ENCODE measurements around the gene LSAMP.

Gene LSAMP

DNA sequence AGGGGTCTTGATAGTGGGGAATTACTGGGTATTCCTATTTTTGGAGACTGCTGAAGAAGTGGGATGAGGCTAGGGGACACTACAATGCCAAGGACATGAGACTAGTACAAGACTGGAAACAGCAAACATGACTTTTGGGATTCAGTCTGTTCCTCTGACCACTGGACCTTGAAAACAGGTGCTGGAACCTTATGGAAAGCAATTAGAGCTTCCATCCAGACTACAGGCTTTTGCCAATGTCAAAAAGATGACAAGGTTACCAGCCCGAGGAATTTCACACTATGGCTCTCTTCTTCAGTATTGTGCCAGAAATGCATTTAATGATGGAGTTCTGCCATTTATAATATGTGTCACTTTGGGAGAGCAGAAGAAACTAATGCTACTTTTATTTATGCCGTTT is 539.4 kb downstream of the LSAMP start:
- Histone ChIP-seq H3K36me3 (ENCODE audit: low read depth) (no peaks in the 10 kb centered on the region), H3K4me1 (ENCODE audit: insufficient read depth, poor library complexity, severe bottlenecking) (no peaks in the 10 kb centered on the region), H3K27me3 (ENCODE audit: insufficient read depth, poor library complexity, severe bottlenecking) (peaks cover 3% of the 10 kb centered on the region), H3K27ac (ENCODE audit: poor library complexity, severe bottlenecking) (no peak overlapping the region), H3K9me3 (ENCODE audit: severe bottlenecking) (no peaks in the 10 kb centered on the region), H3K4me3 (ENCODE audit: severe bottlenecking) (no peak overlapping the region)
- no peak for DNase-seq (ENCODE audit: low spot score)
- TF ChIP-seq, protein P1, sequence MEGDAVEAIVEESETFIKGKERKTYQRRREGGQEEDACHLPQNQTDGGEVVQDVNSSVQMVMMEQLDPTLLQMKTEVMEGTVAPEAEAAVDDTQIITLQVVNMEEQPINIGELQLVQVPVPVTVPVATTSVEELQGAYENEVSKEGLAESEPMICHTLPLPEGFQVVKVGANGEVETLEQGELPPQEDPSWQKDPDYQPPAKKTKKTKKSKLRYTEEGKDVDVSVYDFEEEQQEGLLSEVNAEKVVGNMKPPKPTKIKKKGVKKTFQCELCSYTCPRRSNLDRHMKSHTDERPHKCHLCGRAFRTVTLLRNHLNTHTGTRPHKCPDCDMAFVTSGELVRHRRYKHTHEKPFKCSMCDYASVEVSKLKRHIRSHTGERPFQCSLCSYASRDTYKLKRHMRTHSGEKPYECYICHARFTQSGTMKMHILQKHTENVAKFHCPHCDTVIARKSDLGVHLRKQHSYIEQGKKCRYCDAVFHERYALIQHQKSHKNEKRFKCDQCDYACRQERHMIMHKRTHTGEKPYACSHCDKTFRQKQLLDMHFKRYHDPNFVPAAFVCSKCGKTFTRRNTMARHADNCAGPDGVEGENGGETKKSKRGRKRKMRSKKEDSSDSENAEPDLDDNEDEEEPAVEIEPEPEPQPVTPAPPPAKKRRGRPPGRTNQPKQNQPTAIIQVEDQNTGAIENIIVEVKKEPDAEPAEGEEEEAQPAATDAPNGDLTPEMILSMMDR (IDR thresholded peaks at IDR 0.05; ENCODE audit: poor library complexity, severe bottlenecking) = no peak
- ATAC-seq (ENCODE audit: low read depth) = no peak

DNA sequence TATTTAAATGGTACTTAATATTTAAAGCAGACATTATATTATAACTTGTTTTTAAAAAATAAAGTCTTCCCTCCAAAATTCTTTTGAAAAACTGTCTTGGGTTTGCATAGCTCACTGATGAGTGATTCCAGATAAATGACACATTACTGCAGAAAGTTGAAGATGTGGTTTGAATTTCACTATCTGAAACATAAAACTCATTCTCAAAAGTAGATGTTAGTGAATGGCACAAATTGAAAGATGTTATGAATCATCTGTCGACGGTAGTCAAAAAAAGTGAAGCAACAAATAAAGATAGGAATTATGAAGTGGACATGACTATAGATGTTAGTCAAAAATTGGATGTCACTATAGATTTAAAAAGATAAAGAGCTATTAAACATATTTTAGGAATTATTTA is 541.4 kb downstream of the LSAMP start:
- peaks cover 3% of the 10 kb centered on the region for H3K27me3 ChIP-seq (ENCODE audit: insufficient read depth, poor library complexity, severe bottlenecking)
- TF ChIP-seq, protein P1 (IDR thresholded peaks at IDR 0.05; ENCODE audit: poor library complexity, severe bottlenecking) = no peak
- no peak overlapping the region for H3K4me3 ChIP-seq (ENCODE audit: severe bottlenecking)
- H3K27ac ChIP-seq (ENCODE audit: poor library complexity, severe bottlenecking) = no peak overlapping the region
- no peaks in the 10 kb centered on the region for H3K9me3 ChIP-seq (ENCODE audit: severe bottlenecking)
- H3K36me3 ChIP-seq (ENCODE audit: low read depth) = no peaks in the 10 kb centered on the region
- ATAC-seq (ENCODE audit: low read depth) (no peak; the same call in 2 of the 3 replicates), DNase-seq (ENCODE audit: low spot score) (no peak)
- H3K4me1 ChIP-seq (ENCODE audit: insufficient read depth, poor library complexity, severe bottlenecking) = no peaks in the 10 kb centered on the region

DNA sequence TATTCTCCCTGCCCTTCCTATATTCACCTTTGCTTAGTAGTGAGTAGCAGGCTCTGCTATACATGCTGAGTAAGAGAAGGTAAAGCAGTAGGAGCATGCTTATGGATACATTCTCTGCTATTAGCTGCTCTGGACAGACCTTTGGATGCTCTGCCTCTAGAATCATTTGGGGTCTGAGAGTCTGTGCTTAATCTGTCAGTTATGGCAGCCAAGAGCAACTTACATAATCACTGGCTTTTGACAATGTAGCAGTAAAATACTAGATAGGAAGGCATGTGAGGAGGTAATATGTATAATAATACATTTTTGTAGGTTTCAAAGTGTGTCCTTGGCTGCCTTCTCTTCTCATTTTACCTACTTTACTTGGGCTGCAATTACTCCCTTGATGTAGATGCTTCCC is 544.3 kb downstream of the LSAMP start:
- Histone ChIP-seq H3K36me3 (ENCODE audit: low read depth) (no peaks in the 10 kb centered on the region), H3K27me3 (ENCODE audit: insufficient read depth, poor library complexity, severe bottlenecking) (peaks cover 3% of the 10 kb centered on the region), H3K4me1 (ENCODE audit: insufficient read depth, poor library complexity, severe bottlenecking) (no peaks in the 10 kb centered on the region), H3K4me3 (ENCODE audit: severe bottlenecking) (no peak overlapping the region), H3K27ac (ENCODE audit: poor library complexity, severe bottlenecking) (no peak overlapping the region), H3K9me3 (ENCODE audit: severe bottlenecking) (no peaks in the 10 kb centered on the region)
- TF ChIP-seq, protein P1 (IDR thresholded peaks at IDR 0.05; ENCODE audit: poor library complexity, severe bottlenecking) = no peak
- no peak for DNase-seq (ENCODE audit: low spot score)
- no peak for ATAC-seq (ENCODE audit: low read depth)

DNA sequence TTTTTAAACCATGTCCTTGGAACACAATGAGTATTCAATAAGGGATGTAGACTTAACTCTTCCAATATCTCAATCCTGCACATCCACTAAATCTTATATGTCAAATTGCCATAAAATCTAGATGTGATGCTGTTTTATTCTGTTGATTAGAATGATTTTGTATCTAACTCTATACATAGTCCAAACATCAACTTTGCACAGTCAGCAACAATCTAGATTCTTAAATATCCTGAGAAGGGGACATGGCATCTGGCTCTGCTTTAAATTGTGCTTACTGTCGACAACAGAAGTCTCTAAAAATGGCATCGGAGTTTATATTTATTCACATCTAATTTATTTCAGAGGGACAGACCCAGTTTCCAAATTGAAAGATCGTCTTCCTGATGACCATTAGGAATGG is 545.8 kb downstream of the LSAMP start:
- Histone ChIP-seq H3K9me3 (ENCODE audit: severe bottlenecking) (no peaks in the 10 kb centered on the region), H3K4me3 (ENCODE audit: severe bottlenecking) (no peak overlapping the region), H3K4me1 (ENCODE audit: insufficient read depth, poor library complexity, severe bottlenecking) (no peaks in the 10 kb centered on the region), H3K36me3 (ENCODE audit: low read depth) (no peaks in the 10 kb centered on the region), H3K27me3 (ENCODE audit: insufficient read depth, poor library complexity, severe bottlenecking) (peaks cover 3% of the 10 kb centered on the region), H3K27ac (ENCODE audit: poor library complexity, severe bottlenecking) (no peak overlapping the region)
- ATAC-seq (ENCODE audit: low read depth) (no peak), DNase-seq (ENCODE audit: low spot score) (no peak)
- TF ChIP-seq, protein P1 (IDR thresholded peaks at IDR 0.05; ENCODE audit: poor library complexity, severe bottlenecking) = no peak

DNA sequence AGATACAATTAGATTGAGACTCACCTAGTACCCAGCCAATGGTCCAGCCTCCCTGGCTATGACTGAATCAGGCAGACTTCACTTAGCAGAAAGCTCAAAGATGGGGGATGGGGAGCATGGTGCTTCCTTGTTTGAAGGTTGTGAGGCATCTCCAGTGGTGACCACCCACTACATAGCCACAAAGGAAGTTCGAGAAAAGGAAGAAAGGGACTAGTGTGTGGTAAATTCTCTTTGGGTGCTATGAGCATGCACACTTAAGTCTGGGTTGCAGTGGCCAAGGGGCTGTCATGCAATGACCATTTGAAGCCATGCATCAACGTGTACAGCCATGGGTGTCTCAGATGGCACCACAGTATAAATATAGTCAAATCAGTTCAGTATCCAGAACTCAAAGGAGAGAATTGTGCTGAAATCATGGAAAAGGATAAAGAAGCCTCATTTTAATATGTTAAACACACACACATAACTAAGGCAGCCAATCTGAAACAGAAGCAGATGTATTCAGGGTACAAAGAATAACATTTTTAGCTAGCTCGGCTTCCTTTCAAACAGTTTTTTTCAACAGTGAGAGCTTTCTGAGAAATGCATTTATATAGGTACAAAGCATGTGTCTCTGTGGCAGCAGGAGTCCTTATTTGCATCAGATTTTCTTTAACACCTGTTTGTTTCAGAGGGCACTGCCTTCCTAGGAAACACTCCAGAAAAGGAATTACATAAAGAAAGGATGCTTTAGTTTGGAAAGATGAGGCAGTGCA is 546.5 kb downstream of the LSAMP start:
- H3K4me1 ChIP-seq (ENCODE audit: insufficient read depth, poor library complexity, severe bottlenecking) = no peaks in the 10 kb centered on the region
- H3K9me3 ChIP-seq (ENCODE audit: severe bottlenecking) = no peaks in the 10 kb centered on the region
- no peak overlapping the region for H3K27ac ChIP-seq (ENCODE audit: poor library complexity, severe bottlenecking)
- DNase-seq (ENCODE audit: low spot score) = no peak
- TF ChIP-seq, protein P1 (IDR thresholded peaks at IDR 0.05; ENCODE audit: poor library complexity, severe bottlenecking) = no peak
- no peak for ATAC-seq (ENCODE audit: low read depth)
- no peaks in the 10 kb centered on the region for H3K36me3 ChIP-seq (ENCODE audit: low read depth)
- H3K4me3 ChIP-seq (ENCODE audit: severe bottlenecking) = no peak overlapping the region
- peaks cover 1% of the 10 kb centered on the region for H3K27me3 ChIP-seq (ENCODE audit: insufficient read depth, poor library complexity, severe bottlenecking)

Data from RWPE2 (cell line).